HG02678 (cell line): ENCODE data around the gene PSORS1C1.
"Not testable (repeated sequence)": the region's sequence is repeated elsewhere in the genome, so short reads cannot be mapped to it uniquely, and the experiment has no call there.

Source experiments
- ATAC-seq: cut with Tn5 transposase; IDR thresholded peaks from one replicate; pipeline ENCODE4 v1.9.1; 2021; ENCODE audit warnings: mild to moderate bottlenecking, moderate library complexity; ENCODE audit not compliant: unreplicated experiment

Gene PSORS1C1

DNA sequence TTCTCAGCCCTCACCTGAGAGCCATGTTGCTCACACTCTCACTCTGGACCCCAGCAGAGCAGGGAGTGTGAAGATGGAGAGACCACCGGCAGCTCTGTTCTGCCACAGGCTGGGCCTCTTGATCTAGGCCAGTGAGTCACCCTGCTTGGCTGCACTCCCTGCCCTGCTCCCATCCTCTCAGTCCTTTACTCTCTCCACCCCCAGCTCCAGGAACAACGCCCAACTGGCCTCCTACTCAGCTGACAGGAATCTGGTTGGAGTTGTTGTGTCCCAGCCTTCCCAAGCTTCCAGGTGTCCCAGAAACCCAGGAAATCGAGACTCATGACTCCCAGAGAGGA lies at the start of gene PSORS1C1:
PSORS1C1 (plus strand) TSS at position 260 of the 338 bp plus-strand sequence. CDS start 14,833 bp downstream, outside the sequence.
- ATAC-seq: no peak

- no peak for ATAC-seq
Observed at GRCh38 chr6:31065556-31065955, 49.0 kb upstream of the PSORS1C1 start.

DNA sequence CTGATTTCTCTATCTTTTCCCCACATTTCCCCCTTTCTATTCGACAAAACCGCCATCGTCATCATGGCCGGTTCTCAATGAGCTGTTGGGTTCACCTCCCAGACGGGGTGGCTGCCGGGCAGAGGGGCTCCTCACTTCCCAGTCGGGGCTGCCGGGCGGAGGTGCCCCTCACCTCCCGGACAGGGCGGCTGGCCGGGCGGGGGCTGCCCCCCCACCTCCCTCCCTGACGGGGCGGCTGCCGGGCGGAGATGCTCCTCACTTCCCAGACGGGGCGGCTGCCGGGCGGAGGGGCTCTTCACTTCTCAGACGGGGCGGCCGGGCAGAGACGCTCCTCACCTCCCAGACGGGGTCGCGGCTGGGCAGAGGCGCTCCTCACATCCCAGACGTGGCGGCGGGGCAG lies 47.6 kb upstream of the PSORS1C1 start:
- ATAC-seq: not testable (repeated sequence)

GRCh38 chr6:31067891-31068668 lies 46.5 kb upstream of the PSORS1C1 start:
- not testable (repeated sequence) for ATAC-seq

GRCh38 chr6:31068669-31069340 lies 45.8 kb upstream of the PSORS1C1 start:
- ATAC-seq: no peak

DNA sequence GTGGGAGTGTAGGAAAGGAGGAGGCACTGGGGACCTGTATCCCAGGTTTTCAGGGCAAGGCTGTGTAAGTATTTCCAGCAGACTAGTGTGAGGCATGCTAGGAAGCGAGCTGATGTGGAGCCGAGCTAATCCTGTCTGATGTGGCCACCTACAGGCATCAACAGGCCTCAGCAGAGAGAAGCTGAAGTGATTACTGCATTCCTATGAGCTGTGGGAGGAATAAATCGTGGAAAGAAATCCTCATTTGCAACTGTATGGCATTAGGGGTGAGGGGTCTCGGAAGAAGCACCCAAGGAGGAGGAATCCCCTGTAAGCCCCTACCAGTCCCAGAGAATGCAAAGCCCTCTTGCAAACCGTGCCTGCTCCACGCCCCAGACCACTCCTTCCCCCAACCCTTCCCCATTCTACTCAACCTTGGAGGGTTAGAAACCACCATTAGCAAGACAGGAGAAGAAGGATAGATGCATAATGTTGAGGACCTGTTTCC lies 43.8 kb upstream of the PSORS1C1 start:
- ATAC-seq: no peak

GRCh38 chr6:31074401-31074800 lies 40.2 kb upstream of the PSORS1C1 start:
- ATAC-seq: no peak

DNA sequence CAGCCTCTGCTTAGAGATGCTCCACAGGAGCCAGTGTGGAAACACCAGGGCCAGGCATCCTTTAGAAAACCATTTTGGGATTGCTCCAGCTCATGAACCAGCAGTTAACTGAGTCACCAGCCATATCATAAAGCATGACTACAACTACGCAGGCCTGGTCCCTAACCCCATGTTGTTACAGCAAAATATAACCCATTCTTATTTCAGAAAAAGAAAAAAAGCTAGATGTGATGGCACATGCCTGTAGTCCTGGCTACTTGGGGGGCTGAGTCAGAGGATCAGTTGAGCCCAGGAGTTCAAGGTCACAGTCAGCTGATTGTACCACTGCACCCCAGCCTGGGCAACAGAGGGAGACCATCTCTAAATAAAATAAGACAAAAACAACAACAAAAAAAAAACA lies 39.1 kb upstream of the PSORS1C1 start:
- no peak for ATAC-seq

DNA sequence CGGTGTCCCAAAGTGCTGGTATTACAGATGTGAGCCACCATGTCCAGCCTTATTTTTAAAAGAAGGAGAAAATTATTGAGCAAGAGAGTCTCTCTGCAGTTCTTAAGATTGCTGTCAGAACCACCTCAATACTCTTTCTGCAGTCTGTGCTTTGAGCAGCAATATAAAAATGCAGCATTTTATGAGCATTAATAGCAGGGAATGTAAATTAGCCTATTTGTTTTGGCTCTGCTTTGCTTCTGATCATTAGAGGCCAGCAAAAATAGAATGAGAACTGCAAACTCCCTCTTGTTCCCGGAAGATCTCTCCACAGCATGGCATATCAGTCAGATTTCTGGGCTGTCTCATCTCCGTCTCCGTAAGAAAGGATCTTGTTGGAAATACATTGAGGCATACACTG lies 38.0 kb upstream of the PSORS1C1 start:
- no peak for ATAC-seq

GRCh38 chr6:31079656-31080261 lies 34.8 kb upstream of the PSORS1C1 start:
- ATAC-seq: no peak

DNA sequence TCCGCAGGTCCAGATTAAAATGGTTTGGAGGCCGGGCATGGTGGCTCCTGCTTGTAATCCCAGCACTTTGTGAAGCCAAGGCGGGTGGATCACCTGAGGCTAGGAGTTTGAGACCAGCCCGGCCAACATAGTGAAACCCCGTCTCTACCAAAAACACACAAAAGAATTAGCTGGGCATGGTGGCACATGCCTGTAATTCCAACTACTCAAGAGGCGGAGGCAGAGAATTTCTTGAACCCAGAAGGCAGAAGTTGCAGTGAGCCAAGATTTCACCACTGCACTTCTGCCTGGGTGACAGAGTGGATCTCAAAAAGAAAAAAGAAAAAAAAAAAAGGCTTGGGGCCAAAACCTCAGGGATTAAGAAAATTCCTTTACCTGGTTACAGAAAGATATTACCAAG lies 32.7 kb upstream of the PSORS1C1 start:
- ATAC-seq: no peak

- no peak for ATAC-seq
Observed at GRCh38 chr6:31083742-31084354, 30.8 kb upstream of the PSORS1C1 start.

GRCh38 chr6:31086788-31087440 lies 27.7 kb upstream of the PSORS1C1 start:
- no peak for ATAC-seq

DNA sequence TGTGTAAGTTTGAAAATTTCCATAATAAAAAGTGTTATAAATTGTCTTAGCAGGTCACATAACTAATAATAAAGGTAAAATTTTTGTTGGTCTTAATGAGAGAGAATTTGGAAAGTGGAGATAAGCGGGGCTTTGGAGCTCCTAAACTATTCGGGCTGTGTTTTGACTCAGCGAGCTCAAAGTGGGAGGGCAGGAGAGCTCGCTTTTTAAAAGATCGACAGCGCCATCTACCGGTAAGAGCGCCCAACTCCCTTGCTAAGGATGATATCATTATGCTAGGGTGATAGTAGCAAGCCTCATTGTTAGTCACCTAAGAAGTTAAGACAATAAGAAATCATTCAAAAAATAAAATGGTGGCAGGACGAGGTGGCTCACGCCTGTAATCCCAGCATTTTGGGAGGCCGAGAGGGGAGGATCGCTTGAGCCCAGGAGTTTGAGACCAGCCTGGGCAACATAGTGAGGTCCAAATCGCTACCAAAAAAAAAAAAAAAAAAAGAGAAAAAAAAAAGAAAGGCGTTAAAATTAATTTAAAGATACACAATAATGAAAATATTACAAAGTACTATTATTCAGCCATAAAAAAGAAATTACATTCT lies 27.0 kb upstream of the PSORS1C1 start:
- ATAC-seq: peak; percentile 58

GRCh38 chr6:31090275-31090972 lies 24.2 kb upstream of the PSORS1C1 start:
- ATAC-seq: no peak

DNA sequence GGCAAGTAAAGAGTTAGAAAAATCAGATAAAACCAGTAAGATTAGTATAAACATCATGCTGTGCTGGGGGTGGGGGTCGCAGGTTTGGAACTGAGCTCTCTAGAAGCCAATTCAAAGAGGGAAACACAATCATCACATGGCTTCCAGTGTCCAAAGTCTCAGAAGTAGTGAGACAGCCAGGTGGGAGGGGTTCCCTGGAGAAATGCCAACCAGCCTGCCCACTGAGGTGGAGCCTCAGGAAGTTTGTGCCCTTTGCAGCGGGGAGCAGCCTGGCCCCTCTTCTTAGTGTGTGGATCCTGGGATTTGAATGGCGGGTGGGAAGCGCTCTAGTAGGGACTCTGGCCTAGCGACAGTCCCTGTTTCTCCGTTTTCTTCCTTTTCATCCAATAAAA lies 23.6 kb upstream of the PSORS1C1 start:
- no peak for ATAC-seq

GRCh38 chr6:31091680-31092079 lies 22.9 kb upstream of the PSORS1C1 start:
- no peak for ATAC-seq

DNA sequence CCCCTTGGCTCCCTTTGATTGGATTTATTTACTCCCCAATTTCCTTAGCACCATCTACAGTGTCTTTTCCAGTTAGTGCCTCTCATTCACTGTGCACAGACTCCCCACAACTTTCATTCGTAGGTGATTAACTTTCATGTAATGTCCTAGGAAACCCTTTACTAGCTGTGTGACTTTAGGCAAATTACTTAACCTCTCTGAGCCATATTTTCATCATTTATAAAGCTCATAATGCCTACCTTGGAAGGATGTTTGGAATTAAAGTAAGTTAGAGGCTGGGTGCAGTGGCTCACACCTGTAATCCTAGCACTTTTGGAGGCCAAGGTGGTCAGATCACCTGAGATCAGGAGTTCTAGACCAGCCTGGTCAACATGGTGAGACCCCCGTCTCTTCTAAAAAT lies 22.4 kb upstream of the PSORS1C1 start:
- no peak for ATAC-seq

DNA sequence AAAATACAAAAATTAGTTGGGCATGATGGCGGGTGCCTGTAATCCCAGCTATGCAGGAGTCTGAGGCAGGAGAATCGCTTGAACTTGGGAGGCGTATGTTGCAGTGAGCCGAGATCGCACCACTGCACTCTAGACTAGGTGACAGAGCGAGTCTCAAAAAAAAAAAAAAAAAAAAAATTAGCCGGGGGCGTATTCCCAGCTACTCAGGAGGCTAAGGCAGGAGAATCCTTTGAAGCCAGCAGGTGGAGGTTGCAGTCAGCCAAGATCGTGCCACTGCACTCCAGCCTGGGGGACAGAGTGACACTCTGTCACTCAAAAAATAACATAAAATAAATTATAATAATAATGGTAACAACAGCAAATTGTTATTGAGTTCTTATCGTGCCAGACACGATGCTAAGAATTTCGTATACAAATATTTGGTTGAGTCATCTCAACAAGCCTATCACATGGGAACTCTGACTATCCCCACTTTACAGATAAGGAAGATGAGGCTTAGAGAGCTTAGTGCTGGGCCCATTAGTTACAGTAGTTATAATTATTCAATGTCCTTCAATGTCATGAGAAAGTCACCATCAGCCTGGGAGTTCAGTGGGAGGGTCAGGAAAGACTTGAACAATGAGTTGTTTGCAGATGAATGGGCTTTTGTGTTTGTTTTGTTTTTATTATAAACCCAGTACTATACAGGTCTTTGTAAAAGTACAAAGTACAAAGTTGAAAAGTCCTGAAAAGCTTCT lies 21.7 kb upstream of the PSORS1C1 start:
- no peak for ATAC-seq
